GM10248 (cell line): ENCODE measurements around the gene BIRC7.

ENCODE experiments used
- CTCF ChIA-PET: fragments of 300-600 bp; sonication (Branson Sonifier 250); formaldehyde crosslinking; extraction: SDS; loops from one replicate; lab custom pipeline; 2021; ENCODE audit warnings: antibody characterized with exemption; lab: Yijun Ruan, JAX
- POLR2A ChIA-PET: fragments of 350-650 bp; sonication (Branson Sonifier 250); formaldehyde crosslinking; extraction: SDS; loops from one replicate; lab custom pipeline; 2020; ENCODE audit warnings: antibody characterized with exemption; lab: Yijun Ruan, JAX
- DNase-seq: peaks from one replicate; pipeline ENCODE4 v3.0.0; 2012; ENCODE audit errors: extremely low spot score
- CTCF ChIP-seq: IDR thresholded peaks from 2 replicates; pipeline ENCODE4 v1.5.1; 2012; ENCODE audit warnings: mild to moderate bottlenecking, low read depth; ENCODE audit errors: extremely low read depth, missing control alignments, control extremely low read depth

Gene BIRC7

GRCh38 chr20:63204362-63204761 is 31.3 kb upstream of the BIRC7 start:
- DNase-seq: no peak
- POLR2A ChIA-PET: no interaction called here
- TF ChIP-seq CTCF: no peak
- CTCF ChIA-PET: interaction anchor here (2.5 to 3.4 kb wide), 2 partner anchors 10 to 19 kb away, joined by 11 to 12 read pairs; no protein-coding TSS in a partner anchor

- DNase-seq: no peak
- no peak for TF ChIP-seq CTCF
- ChIA-PET CTCF (interaction anchor here (0.7 to 2.6 kb wide), 5 partner anchors 14 to 348 kb away, joined by 3 to 17 read pairs (median 4); no protein-coding TSS in a partner anchor), POLR2A (no interaction called here)
Measured at GRCh38 chr20:63205896-63206295, 29.8 kb upstream of the BIRC7 start.

GRCh38 chr20:63206878-63207277 is 28.8 kb upstream of the BIRC7 start:
- no peak for DNase-seq
- POLR2A ChIA-PET: no interaction called here

GRCh38 chr20:63208346-63208909 is 27.3 kb upstream of the BIRC7 start:
- no peak for DNase-seq
- no peak for TF ChIP-seq CTCF
- CTCF ChIA-PET: interaction anchor here (1.4 to 1.9 kb wide), 3 partner anchors 15 to 236 kb away, joined by 3 to 7 read pairs (median 4); no protein-coding TSS in a partner anchor
- POLR2A ChIA-PET: no interaction called here

More at GRCh38 chr20:63206878-63207277, 28.8 kb upstream of the BIRC7 start:
- CTCF ChIA-PET: interaction anchor here (1.4 to 2.6 kb wide), 4 partner anchors 13 to 235 kb away, joined by 3 to 17 read pairs (median 4); no protein-coding TSS in a partner anchor
- no peak for TF ChIP-seq CTCF

GRCh38 chr20:63210011-63210605 is 25.6 kb upstream of the BIRC7 start:
- ChIA-PET POLR2A (no interaction called here), CTCF (interaction anchor here (0.8 kb wide), 1 partner anchor 14 kb away, joined by 3 read pairs; no protein-coding TSS in a partner anchor)
- TF ChIP-seq CTCF: no peak
- no peak for DNase-seq

GRCh38 chr20:63212393-63212730 is 23.3 kb upstream of the BIRC7 start:
- POLR2A ChIA-PET: no interaction called here
- CTCF ChIA-PET: interaction anchor here (2.2 to 5.6 kb wide), 2 partner anchors 12 kb away, joined by 6 to 65 read pairs; no protein-coding TSS in a partner anchor
- DNase-seq: no peak
- TF ChIP-seq CTCF: no peak
